SK-N-SH (cell line): ENCODE data around the gene MTCH2.

Experiments used
- CHD2 ChIP-seq: fragments of 150-350 bp; IDR thresholded peaks from 2 replicates; pipeline ENCODE4 v1.6.1; 2018; ENCODE audit warnings: low read length; ENCODE audit not compliant: partially characterized antibody
- CTCF ChIP-seq: fragments of 200-600 bp; sonication (generic); IDR thresholded peaks from 2 replicates; pipeline ENCODE4 v1.6.1; 2017; ENCODE audit warnings: antibody characterized with exemption, mild to moderate bottlenecking, moderate library complexity
- ELF1 ChIP-seq: IDR thresholded peaks from 2 replicates; pipeline ENCODE4 v1.4.0; 2012
- GABPA ChIP-seq: IDR thresholded peaks from 2 replicates; pipeline ENCODE4 v1.4.0; 2012; ENCODE audit warnings: low read depth, mild to moderate bottlenecking
- IRF3 ChIP-seq: fragments of 150-350 bp; IDR thresholded peaks from 2 replicates; pipeline ENCODE4 v1.6.1; 2016; ENCODE audit warnings: mild to moderate bottlenecking, low read depth, low read length
- JUND ChIP-seq: IDR thresholded peaks from 2 replicates; pipeline ENCODE4 v1.4.0; 2012
- NFIC ChIP-seq: IDR thresholded peaks from 2 replicates; pipeline ENCODE4 v1.4.0; 2012; ENCODE audit warnings: borderline replicate concordance
- RCOR1 ChIP-seq: fragments of 150-350 bp; IDR thresholded peaks from 2 replicates; pipeline ENCODE4 v1.6.1; 2017; ENCODE audit warnings: antibody characterized with exemption, low read length
- REST ChIP-seq: IDR thresholded peaks from 2 replicates; pipeline ENCODE4 v1.6.1; 2012; ENCODE audit warnings: mild to moderate bottlenecking, low read depth, low read length, moderate library complexity
- SMC3 ChIP-seq: IDR thresholded peaks from 2 replicates; pipeline ENCODE4 v1.6.1; 2012; ENCODE audit warnings: low read depth, low read length, improper control_type of control experiment
- TAF1 ChIP-seq: IDR thresholded peaks from 2 replicates; pipeline ENCODE4 v1.6.1; 2012; ENCODE audit warnings: low read depth, mild to moderate bottlenecking, low read length, moderate library complexity, borderline replicate concordance
- USF2 ChIP-seq: fragments of 150-350 bp; IDR thresholded peaks from 2 replicates; pipeline ENCODE4 v1.6.1; 2017; ENCODE audit warnings: antibody characterized with exemption, low read length, low read depth, borderline replicate concordance
- YY1 ChIP-seq: IDR thresholded peaks from 2 replicates; pipeline ENCODE4 v1.4.0; 2012; ENCODE audit warnings: low read depth, mild to moderate bottlenecking
- ZBTB33 ChIP-seq: IDR thresholded peaks from 2 replicates; pipeline ENCODE4 v1.4.0; 2012; ENCODE audit warnings: low read depth, borderline replicate concordance

GRCh38 chr11:47607380-47607779 is 35.0 kb downstream of the MTCH2 start:
- TF ChIP-seq CHD2, result no peak
- TF ChIP-seq CTCF, result no peak
- no peak for TF ChIP-seq RCOR1
- no peak for TF ChIP-seq IRF3
- no peak for TF ChIP-seq JUND
- TF ChIP-seq ZBTB33, result no peak
- TF ChIP-seq GABPA, result no peak
- TF ChIP-seq ELF1, result no peak
- TF ChIP-seq TAF1, result no peak
- TF ChIP-seq REST, result peak; percentile 43; the same call in 1 of the 2 replicates
- TF ChIP-seq YY1, result no peak
- TF ChIP-seq USF2, result no peak
- no peak for TF ChIP-seq NFIC
- no peak for TF ChIP-seq SMC3
